ENCODE data around the gene DTX4.
"Not testable (repeated sequence)": the region's sequence is repeated elsewhere in the genome, so short reads cannot be mapped to it uniquely, and the experiment has no call there.

DNA sequence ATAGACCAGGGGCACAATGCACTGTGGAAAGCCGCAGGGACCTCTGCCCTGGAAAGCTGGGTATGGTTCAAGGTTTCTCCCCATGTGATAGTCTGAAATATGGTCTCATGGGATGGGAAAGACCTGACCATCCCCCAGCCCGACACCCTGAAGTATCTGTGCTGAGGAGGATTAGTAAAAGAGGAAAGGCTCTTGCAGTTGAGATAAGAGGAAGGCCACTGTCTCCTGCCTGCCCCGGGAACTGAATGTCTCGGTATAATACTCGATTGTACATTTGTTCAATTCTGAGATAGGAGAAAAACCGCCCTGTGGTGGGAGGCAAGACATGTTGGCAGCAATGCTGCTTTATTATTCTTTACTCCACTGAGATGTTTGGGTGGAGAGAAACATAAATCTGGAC, 35.4 kb upstream of the DTX4 start:
- TF ChIP-seq, protein P1, sequence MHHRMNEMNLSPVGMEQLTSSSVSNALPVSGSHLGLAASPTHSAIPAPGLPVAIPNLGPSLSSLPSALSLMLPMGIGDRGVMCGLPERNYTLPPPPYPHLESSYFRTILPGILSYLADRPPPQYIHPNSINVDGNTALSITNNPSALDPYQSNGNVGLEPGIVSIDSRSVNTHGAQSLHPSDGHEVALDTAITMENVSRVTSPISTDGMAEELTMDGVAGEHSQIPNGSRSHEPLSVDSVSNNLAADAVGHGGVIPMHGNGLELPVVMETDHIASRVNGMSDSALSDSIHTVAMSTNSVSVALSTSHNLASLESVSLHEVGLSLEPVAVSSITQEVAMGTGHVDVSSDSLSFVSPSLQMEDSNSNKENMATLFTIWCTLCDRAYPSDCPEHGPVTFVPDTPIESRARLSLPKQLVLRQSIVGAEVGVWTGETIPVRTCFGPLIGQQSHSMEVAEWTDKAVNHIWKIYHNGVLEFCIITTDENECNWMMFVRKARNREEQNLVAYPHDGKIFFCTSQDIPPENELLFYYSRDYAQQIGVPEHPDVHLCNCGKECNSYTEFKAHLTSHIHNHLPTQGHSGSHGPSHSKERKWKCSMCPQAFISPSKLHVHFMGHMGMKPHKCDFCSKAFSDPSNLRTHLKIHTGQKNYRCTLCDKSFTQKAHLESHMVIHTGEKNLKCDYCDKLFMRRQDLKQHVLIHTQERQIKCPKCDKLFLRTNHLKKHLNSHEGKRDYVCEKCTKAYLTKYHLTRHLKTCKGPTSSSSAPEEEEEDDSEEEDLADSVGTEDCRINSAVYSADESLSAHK (tag by site-specific recombination; IDR thresholded peaks at IDR 0.05): not testable (repeated sequence)
- TF ChIP-seq, protein P2, sequence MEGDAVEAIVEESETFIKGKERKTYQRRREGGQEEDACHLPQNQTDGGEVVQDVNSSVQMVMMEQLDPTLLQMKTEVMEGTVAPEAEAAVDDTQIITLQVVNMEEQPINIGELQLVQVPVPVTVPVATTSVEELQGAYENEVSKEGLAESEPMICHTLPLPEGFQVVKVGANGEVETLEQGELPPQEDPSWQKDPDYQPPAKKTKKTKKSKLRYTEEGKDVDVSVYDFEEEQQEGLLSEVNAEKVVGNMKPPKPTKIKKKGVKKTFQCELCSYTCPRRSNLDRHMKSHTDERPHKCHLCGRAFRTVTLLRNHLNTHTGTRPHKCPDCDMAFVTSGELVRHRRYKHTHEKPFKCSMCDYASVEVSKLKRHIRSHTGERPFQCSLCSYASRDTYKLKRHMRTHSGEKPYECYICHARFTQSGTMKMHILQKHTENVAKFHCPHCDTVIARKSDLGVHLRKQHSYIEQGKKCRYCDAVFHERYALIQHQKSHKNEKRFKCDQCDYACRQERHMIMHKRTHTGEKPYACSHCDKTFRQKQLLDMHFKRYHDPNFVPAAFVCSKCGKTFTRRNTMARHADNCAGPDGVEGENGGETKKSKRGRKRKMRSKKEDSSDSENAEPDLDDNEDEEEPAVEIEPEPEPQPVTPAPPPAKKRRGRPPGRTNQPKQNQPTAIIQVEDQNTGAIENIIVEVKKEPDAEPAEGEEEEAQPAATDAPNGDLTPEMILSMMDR (tag by site-specific recombination; IDR thresholded peaks at IDR 0.05): not testable (repeated sequence)
- not testable (repeated sequence) for TF ChIP-seq ZNF24 (tag by site-specific recombination; IDR thresholded peaks at IDR 0.05); SP2 (tag by site-specific recombination; IDR thresholded peaks at IDR 0.05); SALL2 (tag by site-specific recombination; IDR thresholded peaks at IDR 0.05; ENCODE audit: borderline replicate concordance); MYNN (tag by site-specific recombination; IDR thresholded peaks at IDR 0.05; ENCODE audit: borderline replicate concordance); YY1 (tag by site-specific recombination; IDR thresholded peaks at IDR 0.05); GLIS1 (tag by site-specific recombination; IDR thresholded peaks at IDR 0.05); OVOL3 (tag by site-specific recombination; IDR thresholded peaks at IDR 0.05); ZNF354C (tag by site-specific recombination; IDR thresholded peaks at IDR 0.05; ENCODE audit: borderline replicate concordance, low read depth)
- TF ChIP-seq, protein P3, sequence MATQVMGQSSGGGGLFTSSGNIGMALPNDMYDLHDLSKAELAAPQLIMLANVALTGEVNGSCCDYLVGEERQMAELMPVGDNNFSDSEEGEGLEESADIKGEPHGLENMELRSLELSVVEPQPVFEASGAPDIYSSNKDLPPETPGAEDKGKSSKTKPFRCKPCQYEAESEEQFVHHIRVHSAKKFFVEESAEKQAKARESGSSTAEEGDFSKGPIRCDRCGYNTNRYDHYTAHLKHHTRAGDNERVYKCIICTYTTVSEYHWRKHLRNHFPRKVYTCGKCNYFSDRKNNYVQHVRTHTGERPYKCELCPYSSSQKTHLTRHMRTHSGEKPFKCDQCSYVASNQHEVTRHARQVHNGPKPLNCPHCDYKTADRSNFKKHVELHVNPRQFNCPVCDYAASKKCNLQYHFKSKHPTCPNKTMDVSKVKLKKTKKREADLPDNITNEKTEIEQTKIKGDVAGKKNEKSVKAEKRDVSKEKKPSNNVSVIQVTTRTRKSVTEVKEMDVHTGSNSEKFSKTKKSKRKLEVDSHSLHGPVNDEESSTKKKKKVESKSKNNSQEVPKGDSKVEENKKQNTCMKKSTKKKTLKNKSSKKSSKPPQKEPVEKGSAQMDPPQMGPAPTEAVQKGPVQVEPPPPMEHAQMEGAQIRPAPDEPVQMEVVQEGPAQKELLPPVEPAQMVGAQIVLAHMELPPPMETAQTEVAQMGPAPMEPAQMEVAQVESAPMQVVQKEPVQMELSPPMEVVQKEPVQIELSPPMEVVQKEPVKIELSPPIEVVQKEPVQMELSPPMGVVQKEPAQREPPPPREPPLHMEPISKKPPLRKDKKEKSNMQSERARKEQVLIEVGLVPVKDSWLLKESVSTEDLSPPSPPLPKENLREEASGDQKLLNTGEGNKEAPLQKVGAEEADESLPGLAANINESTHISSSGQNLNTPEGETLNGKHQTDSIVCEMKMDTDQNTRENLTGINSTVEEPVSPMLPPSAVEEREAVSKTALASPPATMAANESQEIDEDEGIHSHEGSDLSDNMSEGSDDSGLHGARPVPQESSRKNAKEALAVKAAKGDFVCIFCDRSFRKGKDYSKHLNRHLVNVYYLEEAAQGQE (tag by site-specific recombination; IDR thresholded peaks at IDR 0.05): not testable (repeated sequence)
- TF ChIP-seq, protein P4, sequence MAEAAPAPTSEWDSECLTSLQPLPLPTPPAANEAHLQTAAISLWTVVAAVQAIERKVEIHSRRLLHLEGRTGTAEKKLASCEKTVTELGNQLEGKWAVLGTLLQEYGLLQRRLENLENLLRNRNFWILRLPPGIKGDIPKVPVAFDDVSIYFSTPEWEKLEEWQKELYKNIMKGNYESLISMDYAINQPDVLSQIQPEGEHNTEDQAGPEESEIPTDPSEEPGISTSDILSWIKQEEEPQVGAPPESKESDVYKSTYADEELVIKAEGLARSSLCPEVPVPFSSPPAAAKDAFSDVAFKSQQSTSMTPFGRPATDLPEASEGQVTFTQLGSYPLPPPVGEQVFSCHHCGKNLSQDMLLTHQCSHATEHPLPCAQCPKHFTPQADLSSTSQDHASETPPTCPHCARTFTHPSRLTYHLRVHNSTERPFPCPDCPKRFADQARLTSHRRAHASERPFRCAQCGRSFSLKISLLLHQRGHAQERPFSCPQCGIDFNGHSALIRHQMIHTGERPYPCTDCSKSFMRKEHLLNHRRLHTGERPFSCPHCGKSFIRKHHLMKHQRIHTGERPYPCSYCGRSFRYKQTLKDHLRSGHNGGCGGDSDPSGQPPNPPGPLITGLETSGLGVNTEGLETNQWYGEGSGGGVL (tag by site-specific recombination; IDR thresholded peaks at IDR 0.05): not testable (repeated sequence)

Data from HEK293 (cell line).